ENCODE results near the gene KCNB1.

KCNB1 gene

GRCh38 chr20:49513517-49513916 is 31.0 kb upstream of the KCNB1 start:
- Histone ChIP-seq H3K4me1 (ENCODE audit: low read length) (peaks cover 9% of the 10 kb centered on the region), H4K20me1 (ENCODE audit: insufficient read depth, low read length) (no peaks in the 10 kb centered on the region), H3K27ac (ENCODE audit: low read length) (no peak overlapping the region), H2AFZ (ENCODE audit: low read depth, low read length) (no peak overlapping the region), H3K27me3 (ENCODE audit: low read depth, low read length) (peaks cover 86% of the 10 kb centered on the region), H3K79me2 (ENCODE audit: low read length) (no peaks in the 10 kb centered on the region), H3K9me3 (ENCODE audit: insufficient read depth, low read length) (no peaks in the 10 kb centered on the region), H3K4me2 (ENCODE audit: low read length) (no peak overlapping the region), H3K36me3 (replicated peaks; ENCODE audit: low read depth, low read length) (no peaks in the 10 kb centered on the region), H3K9ac (ENCODE audit: low read length) (no peak overlapping the region), H3K4me3 (ENCODE audit: low read length) (no peak overlapping the region)
- TF ChIP-seq EZH2phosphoT487 (IDR thresholded peaks at IDR 0.05; ENCODE audit: low read depth) (no peak), CTCF (IDR thresholded peaks at IDR 0.05; ENCODE audit: low read depth, low read length) (no peak)

GRCh38 chr20:49513009-49513408 is 30.5 kb upstream of the KCNB1 start:
- Histone ChIP-seq H3K9ac (ENCODE audit: low read length) (no peak overlapping the region), H3K27ac (ENCODE audit: low read length) (no peak overlapping the region), H3K27me3 (ENCODE audit: low read depth, low read length) (peaks cover 84% of the 10 kb centered on the region), H2AFZ (ENCODE audit: low read depth, low read length) (no peak overlapping the region), H3K79me2 (ENCODE audit: low read length) (no peaks in the 10 kb centered on the region), H3K4me3 (ENCODE audit: low read length) (no peak overlapping the region), H3K9me3 (ENCODE audit: insufficient read depth, low read length) (no peaks in the 10 kb centered on the region), H3K4me2 (ENCODE audit: low read length) (no peak overlapping the region), H3K36me3 (replicated peaks; ENCODE audit: low read depth, low read length) (no peaks in the 10 kb centered on the region), H3K4me1 (ENCODE audit: low read length) (peaks cover 14% of the 10 kb centered on the region), H4K20me1 (ENCODE audit: insufficient read depth, low read length) (no peaks in the 10 kb centered on the region)
- TF ChIP-seq EZH2phosphoT487 (IDR thresholded peaks at IDR 0.05; ENCODE audit: low read depth): no peak
- no peak for TF ChIP-seq CTCF (IDR thresholded peaks at IDR 0.05; ENCODE audit: low read depth, low read length)

GRCh38 chr20:49511788-49512525 is 29.5 kb upstream of the KCNB1 start:
- Histone ChIP-seq H3K9me3 (ENCODE audit: insufficient read depth, low read length) (no peaks in the 10 kb centered on the region), H4K20me1 (ENCODE audit: insufficient read depth, low read length) (no peaks in the 10 kb centered on the region), H3K36me3 (replicated peaks; ENCODE audit: low read depth, low read length) (no peaks in the 10 kb centered on the region), H3K79me2 (ENCODE audit: low read length) (no peaks in the 10 kb centered on the region), H3K4me1 (ENCODE audit: low read length) (peaks cover 15% of the 10 kb centered on the region), H3K4me3 (ENCODE audit: low read length) (no peak overlapping the region), H2AFZ (ENCODE audit: low read depth, low read length) (no peak overlapping the region), H3K27me3 (ENCODE audit: low read depth, low read length) (peaks cover 85% of the 10 kb centered on the region), H3K27ac (ENCODE audit: low read length) (no peak overlapping the region), H3K4me2 (ENCODE audit: low read length) (no peak overlapping the region), H3K9ac (ENCODE audit: low read length) (no peak overlapping the region)
- TF ChIP-seq CTCF (IDR thresholded peaks at IDR 0.05; ENCODE audit: low read depth, low read length) (no peak), EZH2phosphoT487 (IDR thresholded peaks at IDR 0.05; ENCODE audit: low read depth) (no peak)

GRCh38 chr20:49510562-49511122 is 28.2 kb upstream of the KCNB1 start:
- H3K27me3 ChIP-seq (ENCODE audit: low read depth, low read length): peaks cover 81% of the 10 kb centered on the region
- no peaks in the 10 kb centered on the region for H3K36me3 ChIP-seq (replicated peaks; ENCODE audit: low read depth, low read length)
- H2AFZ ChIP-seq (ENCODE audit: low read depth, low read length): no peak overlapping the region
- H3K4me3 ChIP-seq (ENCODE audit: low read length): no peak overlapping the region
- H3K9ac ChIP-seq (ENCODE audit: low read length): no peak overlapping the region
- TF ChIP-seq CTCF (IDR thresholded peaks at IDR 0.05; ENCODE audit: low read depth, low read length) (no peak), EZH2phosphoT487 (IDR thresholded peaks at IDR 0.05; ENCODE audit: low read depth) (no peak)
- no peaks in the 10 kb centered on the region for H3K9me3 ChIP-seq (ENCODE audit: insufficient read depth, low read length)
- no peak overlapping the region for H3K27ac ChIP-seq (ENCODE audit: low read length)
- H3K4me2 ChIP-seq (ENCODE audit: low read length): no peak overlapping the region
- no peaks in the 10 kb centered on the region for H4K20me1 ChIP-seq (ENCODE audit: insufficient read depth, low read length)
- H3K79me2 ChIP-seq (ENCODE audit: low read length): no peaks in the 10 kb centered on the region
- peaks cover 15% of the 10 kb centered on the region for H3K4me1 ChIP-seq (ENCODE audit: low read length)

Measured in OCI-LY3 (cell line).